Vagina (tissue), 2 donors: ENCODE results near the gene FGFR2.

Experiments
- POLR2A ChIP-seq, 2 donors: fragments of 450-650 bp; IDR thresholded peaks; one replicate each; pipeline ENCODE4 v1.6.1; 2017; ENCODE audit warnings: antibody characterized with exemption in 2 of 2, mild to moderate bottlenecking in 2 of 2, moderate library complexity in 2 of 2
- TF ChIP-seq, protein P1 (sequence below), 3 experiments: fragments of 450-650 bp in 2 of 3; fragments of 200-600 bp in 1 of 3; sonication (generic) in 1 of 3; IDR thresholded peaks; one replicate each; pipeline ENCODE4 v1.5.1; 2017 to 2019; ENCODE audit warnings: antibody characterized with exemption in 3 of 3, mild to moderate bottlenecking in 2 of 3, moderate library complexity in 2 of 3

DNA sequence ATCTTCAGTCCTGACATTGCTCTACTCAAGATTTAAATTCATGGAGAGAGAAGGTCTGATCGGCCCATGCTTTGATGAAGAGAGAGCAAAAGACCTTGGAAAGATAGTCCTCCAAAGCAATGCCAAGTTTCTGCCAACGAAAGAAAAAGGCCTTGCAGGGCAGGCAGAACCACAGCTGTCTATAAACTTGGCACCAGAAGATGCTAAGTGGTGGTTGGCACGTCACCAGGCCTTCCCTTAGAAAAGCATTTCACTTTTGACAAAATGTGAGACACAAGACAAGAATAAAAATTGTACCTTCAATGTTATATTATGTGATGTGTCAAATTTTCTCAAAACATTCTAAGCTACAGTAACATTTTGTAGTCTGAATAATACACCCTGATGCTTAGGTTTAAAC lies 42.0 kb upstream of the FGFR2 start:
- no peak for TF ChIP-seq POLR2A (IDR thresholded peaks at IDR 0.05)
- TF ChIP-seq, protein P1, sequence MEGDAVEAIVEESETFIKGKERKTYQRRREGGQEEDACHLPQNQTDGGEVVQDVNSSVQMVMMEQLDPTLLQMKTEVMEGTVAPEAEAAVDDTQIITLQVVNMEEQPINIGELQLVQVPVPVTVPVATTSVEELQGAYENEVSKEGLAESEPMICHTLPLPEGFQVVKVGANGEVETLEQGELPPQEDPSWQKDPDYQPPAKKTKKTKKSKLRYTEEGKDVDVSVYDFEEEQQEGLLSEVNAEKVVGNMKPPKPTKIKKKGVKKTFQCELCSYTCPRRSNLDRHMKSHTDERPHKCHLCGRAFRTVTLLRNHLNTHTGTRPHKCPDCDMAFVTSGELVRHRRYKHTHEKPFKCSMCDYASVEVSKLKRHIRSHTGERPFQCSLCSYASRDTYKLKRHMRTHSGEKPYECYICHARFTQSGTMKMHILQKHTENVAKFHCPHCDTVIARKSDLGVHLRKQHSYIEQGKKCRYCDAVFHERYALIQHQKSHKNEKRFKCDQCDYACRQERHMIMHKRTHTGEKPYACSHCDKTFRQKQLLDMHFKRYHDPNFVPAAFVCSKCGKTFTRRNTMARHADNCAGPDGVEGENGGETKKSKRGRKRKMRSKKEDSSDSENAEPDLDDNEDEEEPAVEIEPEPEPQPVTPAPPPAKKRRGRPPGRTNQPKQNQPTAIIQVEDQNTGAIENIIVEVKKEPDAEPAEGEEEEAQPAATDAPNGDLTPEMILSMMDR (IDR thresholded peaks at IDR 0.05), result no peak
